EL (cell line): Measurements from ENCODE around the gene OR52E5.

Experiments used
- DNase-seq: peaks from one replicate; pipeline ENCODE4 v3.0.0-alpha.2; 2016

The OR52E5 gene

GRCh38 chr11:5892908-5893307, at the start of gene OR52E5:
TSS of gene OR52E5 (plus strand) at chr11:5893208. CDS start at chr11:5900777, 7,569 bp downstream.
- no peak for DNase-seq

GRCh38 chr11:5846701-5847100, 46.3 kb upstream of the OR52E5 start:
- no peak for DNase-seq

GRCh38 chr11:5847711-5848110, 45.3 kb upstream of the OR52E5 start:
- no peak for DNase-seq

GRCh38 chr11:5851002-5851401, 42.0 kb upstream of the OR52E5 start:
- no peak for DNase-seq

- no peak for DNase-seq
These were observed 35.4 kb upstream of the OR52E5 start, which contains the start of gene OR52E8 for GRCh38 chr11:5857590-5857989. TSS of gene OR52E8 (minus strand) at chr11:5857690. CDS start at chr11:5857690, 0 bp downstream.

GRCh38 chr11:5865826-5866225, 27.2 kb upstream of the OR52E5 start:
- no peak for DNase-seq

- no peak for DNase-seq
These were observed 14.4 kb upstream of the OR52E5 start for GRCh38 chr11:5878564-5878963.

GRCh38 chr11:5880329-5880728, 12.7 kb upstream of the OR52E5 start, which contains the start of gene OR52E4:
TSS of gene OR52E4 (plus strand) at chr11:5880629. CDS start at chr11:5884293, 3,664 bp downstream.
- no peak for DNase-seq

GRCh38 chr11:5881756-5882155, 11.3 kb upstream of the OR52E5 start:
- DNase-seq: no peak

GRCh38 chr11:5887172-5887571, 5.8 kb upstream of the OR52E5 start:
- no peak for DNase-seq

GRCh38 chr11:5887661-5888060, 5.3 kb upstream of the OR52E5 start:
- DNase-seq: no peak

- peak; percentile 2 for DNase-seq
These were observed 1.7 kb upstream of the OR52E5 start for GRCh38 chr11:5891216-5891800.

- no peak for DNase-seq
These were observed 6.5 kb downstream of the OR52E5 start for GRCh38 chr11:5899534-5899933.

GRCh38 chr11:5910540-5910939, 17.5 kb downstream of the OR52E5 start:
- no peak for DNase-seq

- DNase-seq: peak; percentile 22
These were observed 29.9 kb downstream of the OR52E5 start for GRCh38 chr11:5922749-5923426.

GRCh38 chr11:5923427-5923776, 30.4 kb downstream of the OR52E5 start:
- DNase-seq: no peak

- no peak for DNase-seq
These were observed 30.8 kb downstream of the OR52E5 start for GRCh38 chr11:5923794-5924193.

GRCh38 chr11:5928271-5928670, 35.3 kb downstream of the OR52E5 start:
- DNase-seq: no peak

- no peak for DNase-seq
These were observed 35.8 kb downstream of the OR52E5 start for GRCh38 chr11:5928811-5929210.

GRCh38 chr11:5929571-5930368, 36.8 kb downstream of the OR52E5 start:
- DNase-seq: no peak

- DNase-seq: no peak
These were observed 37.6 kb downstream of the OR52E5 start for GRCh38 chr11:5930614-5931013.

- DNase-seq: no peak
These were observed 38.1 kb downstream of the OR52E5 start for GRCh38 chr11:5931061-5931460.

GRCh38 chr11:5932671-5933070, 39.7 kb downstream of the OR52E5 start:
- no peak for DNase-seq

GRCh38 chr11:5933116-5933515, 40.1 kb downstream of the OR52E5 start:
- no peak for DNase-seq
